GM18508 (cell line): ENCODE data around the gene EPB41L2.
"Not testable (repeated sequence)": the region's sequence is repeated elsewhere in the genome, so short reads cannot be mapped to it uniquely, and the experiment has no call there.

Experiments
- ATAC-seq: cut with Tn5 transposase; IDR thresholded peaks from one replicate; pipeline ENCODE4 v1.9.1; 2021; ENCODE audit warnings: moderate number of reproducible peaks; ENCODE audit not compliant: insufficient read depth, unreplicated experiment

The EPB41L2 gene

GRCh38 chr6:130928158-130928912 lies 134.7 kb downstream of the EPB41L2 start:
- ATAC-seq: no peak

GRCh38 chr6:130927305-130927704 lies 135.7 kb downstream of the EPB41L2 start:
- no peak for ATAC-seq

- no peak for ATAC-seq
These were observed 139.7 kb downstream of the EPB41L2 start for GRCh38 chr6:130923350-130923749.

GRCh38 chr6:130922922-130923321 lies 140.1 kb downstream of the EPB41L2 start:
- ATAC-seq: no peak

- no peak for ATAC-seq
These were observed 142.1 kb downstream of the EPB41L2 start for GRCh38 chr6:130920969-130921368.

- no peak for ATAC-seq
These were observed 144.9 kb downstream of the EPB41L2 start for GRCh38 chr6:130918171-130918570.

GRCh38 chr6:130915606-130916005 lies 147.4 kb downstream of the EPB41L2 start:
- not testable (repeated sequence) for ATAC-seq

- peak; percentile 63 for ATAC-seq
These were observed 149.9 kb downstream of the EPB41L2 start for GRCh38 chr6:130913120-130913519.

- no peak for ATAC-seq
These were observed 150.6 kb downstream of the EPB41L2 start for GRCh38 chr6:130912434-130912833.

GRCh38 chr6:130908958-130909357 lies 154.1 kb downstream of the EPB41L2 start:
- ATAC-seq: no peak

- peak; percentile 63 for ATAC-seq
These were observed 154.9 kb downstream of the EPB41L2 start for GRCh38 chr6:130908188-130908587.

GRCh38 chr6:130907687-130908086 lies 155.4 kb downstream of the EPB41L2 start:
- ATAC-seq: no peak

- no peak for ATAC-seq
These were observed 156.2 kb downstream of the EPB41L2 start for GRCh38 chr6:130906736-130907381.

GRCh38 chr6:130903602-130904001 lies 159.4 kb downstream of the EPB41L2 start:
- no peak for ATAC-seq

- no peak for ATAC-seq
These were observed 160.0 kb downstream of the EPB41L2 start for GRCh38 chr6:130903007-130903406.

GRCh38 chr6:130900913-130901312 lies 162.1 kb downstream of the EPB41L2 start:
- ATAC-seq: no peak

- no peak for ATAC-seq
These were observed 166.8 kb downstream of the EPB41L2 start for GRCh38 chr6:130896249-130896648.

- no peak for ATAC-seq
These were observed 167.5 kb downstream of the EPB41L2 start for GRCh38 chr6:130895516-130895915.

GRCh38 chr6:130893766-130894165 lies 169.3 kb downstream of the EPB41L2 start:
- ATAC-seq: no peak

- ATAC-seq: no peak
These were observed 169.8 kb downstream of the EPB41L2 start for GRCh38 chr6:130893277-130893676.

GRCh38 chr6:130890521-130890971 lies 172.5 kb downstream of the EPB41L2 start:
- no peak for ATAC-seq

- ATAC-seq: no peak
These were observed 173.6 kb downstream of the EPB41L2 start for GRCh38 chr6:130889423-130889822.
